GM12872 (cell line): Measurements from ENCODE around the gene PER2.

Experiments used
- CTCF ChIP-seq: IDR thresholded peaks from 3 replicates; pipeline ENCODE4 v1.5.1; 2011; ENCODE audit warnings: low read depth, mild to moderate bottlenecking, low read length, moderate library complexity; ENCODE audit not compliant: insufficient read depth

The PER2 gene, protein sequence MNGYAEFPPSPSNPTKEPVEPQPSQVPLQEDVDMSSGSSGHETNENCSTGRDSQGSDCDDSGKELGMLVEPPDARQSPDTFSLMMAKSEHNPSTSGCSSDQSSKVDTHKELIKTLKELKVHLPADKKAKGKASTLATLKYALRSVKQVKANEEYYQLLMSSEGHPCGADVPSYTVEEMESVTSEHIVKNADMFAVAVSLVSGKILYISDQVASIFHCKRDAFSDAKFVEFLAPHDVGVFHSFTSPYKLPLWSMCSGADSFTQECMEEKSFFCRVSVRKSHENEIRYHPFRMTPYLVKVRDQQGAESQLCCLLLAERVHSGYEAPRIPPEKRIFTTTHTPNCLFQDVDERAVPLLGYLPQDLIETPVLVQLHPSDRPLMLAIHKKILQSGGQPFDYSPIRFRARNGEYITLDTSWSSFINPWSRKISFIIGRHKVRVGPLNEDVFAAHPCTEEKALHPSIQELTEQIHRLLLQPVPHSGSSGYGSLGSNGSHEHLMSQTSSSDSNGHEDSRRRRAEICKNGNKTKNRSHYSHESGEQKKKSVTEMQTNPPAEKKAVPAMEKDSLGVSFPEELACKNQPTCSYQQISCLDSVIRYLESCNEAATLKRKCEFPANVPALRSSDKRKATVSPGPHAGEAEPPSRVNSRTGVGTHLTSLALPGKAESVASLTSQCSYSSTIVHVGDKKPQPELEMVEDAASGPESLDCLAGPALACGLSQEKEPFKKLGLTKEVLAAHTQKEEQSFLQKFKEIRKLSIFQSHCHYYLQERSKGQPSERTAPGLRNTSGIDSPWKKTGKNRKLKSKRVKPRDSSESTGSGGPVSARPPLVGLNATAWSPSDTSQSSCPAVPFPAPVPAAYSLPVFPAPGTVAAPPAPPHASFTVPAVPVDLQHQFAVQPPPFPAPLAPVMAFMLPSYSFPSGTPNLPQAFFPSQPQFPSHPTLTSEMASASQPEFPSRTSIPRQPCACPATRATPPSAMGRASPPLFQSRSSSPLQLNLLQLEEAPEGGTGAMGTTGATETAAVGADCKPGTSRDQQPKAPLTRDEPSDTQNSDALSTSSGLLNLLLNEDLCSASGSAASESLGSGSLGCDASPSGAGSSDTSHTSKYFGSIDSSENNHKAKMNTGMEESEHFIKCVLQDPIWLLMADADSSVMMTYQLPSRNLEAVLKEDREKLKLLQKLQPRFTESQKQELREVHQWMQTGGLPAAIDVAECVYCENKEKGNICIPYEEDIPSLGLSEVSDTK (N-terminal part only)

GRCh38 chr2:238287737-238288649, at the start of gene PER2:
Gene PER2, minus strand, starts transcription at chr2:238288610. Its CDS starts 10,674 bp downstream, at chr2:238277936.
- peak; percentile 18; the same call in 1 of the 3 replicates for TF ChIP-seq CTCF

GRCh38 chr2:238337846-238338245, 49.4 kb upstream of the PER2 start:
- TF ChIP-seq CTCF, result no peak

- no peak for TF ChIP-seq CTCF
Observed at GRCh38 chr2:238336793-238337444, 48.5 kb upstream of the PER2 start.

- no peak for TF ChIP-seq CTCF
Observed at GRCh38 chr2:238336151-238336550, 47.7 kb upstream of the PER2 start.

DNA sequence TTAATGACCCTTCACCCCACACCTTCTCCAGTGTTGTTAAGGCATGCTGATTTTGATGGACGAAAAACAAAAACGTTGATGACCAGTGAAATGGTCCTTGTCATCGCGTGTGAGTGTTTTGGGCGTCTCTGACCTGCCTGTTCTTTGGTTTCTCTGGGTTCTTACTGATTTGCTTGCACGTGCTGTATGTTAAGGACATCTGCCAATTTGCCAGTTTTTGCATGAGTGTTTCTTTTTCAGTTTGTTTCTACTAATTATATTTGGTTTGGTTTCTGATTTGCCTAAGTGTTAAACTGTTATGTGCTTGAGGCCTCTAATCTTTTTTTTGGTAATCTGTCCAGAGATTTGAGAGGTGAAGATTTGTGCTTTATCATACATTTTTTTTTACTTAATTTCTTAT, 46.5 kb upstream of the PER2 start:
- no peak for TF ChIP-seq CTCF

GRCh38 chr2:238331916-238332315, 43.5 kb upstream of the PER2 start:
- TF ChIP-seq CTCF, result no peak
